IMR-90 (cell line): Measurements from ENCODE around the gene PNPLA2. TPM values are rescaled to one million over a fixed set of nuclear protein-coding genes. Genes with fewer than 3 reads are reported as not detected.

Experiments
- ATAC-seq: fragments of 200-7000 bp; cut with Tn5 transposase; 2 replicates; pipeline ENCODE4 v1.9.1; 2020; ENCODE audit warnings: low read depth, mild to moderate bottlenecking, moderate library complexity
- BruUV-seq: library from RNA; stranded (reverse); fragments of 400-500 nt; replicated peaks from 2 replicates; lab custom pipeline; 2021; lab: Mats Ljungman, UMichigan
- CTCF ChIA-PET: fragments of 300-600 bp; formaldehyde crosslinking; extraction: SDS; loops from one replicate; lab custom pipeline; 2021; ENCODE audit warnings: antibody characterized with exemption; lab: Yijun Ruan, JAX
- POLR2A ChIA-PET: fragments of 300-600 bp; sonication (Branson Sonifier 250); formaldehyde crosslinking; loops from one replicate; lab custom pipeline; 2022; ENCODE audit warnings: antibody characterized with exemption; ENCODE audit not compliant: unreplicated experiment; lab: Charles Lee
- DNase-seq: peaks from one replicate; pipeline ENCODE4 v3.0.0; 2013
- H2AFZ ChIP-seq: replicated peaks from 2 replicates; pipeline ENCODE3; 2013; ENCODE audit warnings: low read length, mild to moderate bottlenecking; ENCODE audit not compliant: poor library complexity
- H2AK5ac ChIP-seq: 2 replicates; pipeline ENCODE4 v1.6.1; 2013; ENCODE audit warnings: low read depth, low read length, inconsistent platforms
- H2AK9ac ChIP-seq: replicated peaks from 2 replicates; pipeline ENCODE3; 2013; ENCODE audit warnings: mild to moderate bottlenecking, low read depth, low read length, moderate library complexity; ENCODE audit not compliant: poor library complexity
- H2BK120ac ChIP-seq: 2 replicates; pipeline ENCODE4 v1.6.1; 2013; ENCODE audit warnings: low read depth, low read length, inconsistent platforms
- H2BK15ac ChIP-seq: 3 replicates; pipeline ENCODE4 v1.6.1; 2013; ENCODE audit warnings: low read depth, low read length, inconsistent platforms
- H2BK20ac ChIP-seq: 2 replicates; pipeline ENCODE4 v1.6.1; 2013; ENCODE audit warnings: low read depth, mild to moderate bottlenecking, inconsistent platforms, low read length, moderate library complexity
- H2BK5ac ChIP-seq: 2 replicates; pipeline ENCODE4 v1.6.1; 2013; ENCODE audit warnings: mild to moderate bottlenecking, low read depth, low read length, inconsistent platforms; ENCODE audit not compliant: poor library complexity, severe bottlenecking
- H3K14ac ChIP-seq: replicated peaks from 2 replicates; pipeline ENCODE4 v1.6.1; 2013; ENCODE audit warnings: low read depth, low read length, inconsistent platforms
- H3K18ac ChIP-seq: 2 replicates; pipeline ENCODE4 v1.6.1; 2013; ENCODE audit warnings: low read depth, low read length, control low read depth
- H3K23ac ChIP-seq: 2 replicates; pipeline ENCODE4 v1.6.1; 2013; ENCODE audit warnings: low read depth, low read length, inconsistent platforms
- H3K27ac ChIP-seq: 2 replicates; pipeline ENCODE4 v1.5.1; 2013; ENCODE audit warnings: mild to moderate bottlenecking, control low read depth, low read length; ENCODE audit not compliant: insufficient read depth
- H3K27me3 ChIP-seq: 2 replicates; pipeline ENCODE4 v1.6.1; 2013; ENCODE audit warnings: low read length; ENCODE audit not compliant: control insufficient read depth, insufficient read depth
- H3K36me3 ChIP-seq: 2 replicates; pipeline ENCODE4 v1.6.1; 2013; ENCODE audit warnings: low read length, mixed read lengths; ENCODE audit not compliant: control insufficient read depth, insufficient read depth
- H3K4ac ChIP-seq: 2 replicates; pipeline ENCODE4 v1.6.1; 2013; ENCODE audit warnings: low read depth, low read length, inconsistent platforms
- H3K4me1 ChIP-seq: 2 replicates; pipeline ENCODE4 v1.6.1; 2013; ENCODE audit warnings: low read length, mixed read lengths; ENCODE audit not compliant: control insufficient read depth, insufficient read depth
- H3K4me2 ChIP-seq: 2 replicates; pipeline ENCODE4 v1.6.1; 2013; ENCODE audit warnings: low read depth, mild to moderate bottlenecking, control low read depth, low read length, moderate library complexity
- H3K4me3 ChIP-seq: 2 replicates; pipeline ENCODE4 v1.5.1; 2013; ENCODE audit warnings: low read depth, mild to moderate bottlenecking, control low read depth, low read length, moderate library complexity; ENCODE audit not compliant: insufficient read depth
- H3K56ac ChIP-seq: 2 replicates; pipeline ENCODE4 v1.6.1; 2013; ENCODE audit warnings: low read length, inconsistent platforms; ENCODE audit not compliant: insufficient read depth; ENCODE audit errors: extremely low read depth
- H3K79me1 ChIP-seq, 2 experiments: 2 replicates each; pipeline ENCODE4 v1.6.1; 2013; ENCODE audit warnings: low read length in 2 of 2, inconsistent platforms in 1 of 2, low read depth in 1 of 2
- H3K9ac ChIP-seq: 2 replicates; pipeline ENCODE4 v1.6.1; 2013; ENCODE audit warnings: low read depth, low read length, control low read depth
- H3K9me1 ChIP-seq: 2 replicates; pipeline ENCODE4 v1.6.1; 2013; ENCODE audit warnings: low read length, inconsistent platforms; ENCODE audit not compliant: insufficient read depth
- H3K9me3 ChIP-seq: 2 replicates; pipeline ENCODE4 v1.6.1; 2013; ENCODE audit warnings: low read length; ENCODE audit not compliant: control insufficient read depth, insufficient read depth
- H4K20me1 ChIP-seq: 2 replicates; pipeline ENCODE4 v1.6.1; 2013; ENCODE audit warnings: low read length, inconsistent platforms; ENCODE audit not compliant: insufficient read depth
- H4K5ac ChIP-seq: 2 replicates; pipeline ENCODE4 v1.6.1; 2013; ENCODE audit warnings: mild to moderate bottlenecking, low read depth, low read length, control low read depth
- H4K8ac ChIP-seq, 2 experiments: 2 replicates each; pipeline ENCODE4 v1.6.1; 2013; ENCODE audit warnings: low read depth in 2 of 2, low read length in 2 of 2, control low read depth in 1 of 2, inconsistent platforms in 1 of 2
- H4K91ac ChIP-seq: 2 replicates; pipeline ENCODE4 v1.6.1; 2013; ENCODE audit warnings: low read depth, low read length, inconsistent platforms; ENCODE audit not compliant: insufficient read depth
- CHD1 ChIP-seq: IDR thresholded peaks from 2 replicates; pipeline ENCODE4 v1.6.1; 2012; ENCODE audit warnings: low read depth, low read length, improper control_type of control experiment
- MAZ ChIP-seq: IDR thresholded peaks from 2 replicates; pipeline ENCODE4 v1.6.1; 2012; ENCODE audit warnings: low read depth, mild to moderate bottlenecking, low read length, improper control_type of control experiment, moderate library complexity, borderline replicate concordance
- WGBS, 2 experiments: methylation state at CpG; one replicate each; pipeline versions ENCODE4 v1.1.5 to v1.1.7; 2013; ENCODE audit warnings: missing lambda C conversion rate in 2 of 2; ENCODE audit not compliant: insufficient read length in 1 of 2; ENCODE audit errors: extremely low coverage in 2 of 2; 5-methylcytosine and 5-hydroxymethylcytosine counted together
- dilution Hi-C: fragments of 300-500 bp; cut with HindIII; formaldehyde crosslinking; loops from one replicate; pipeline ENCODE4 v1.14.3; 2018; ENCODE audit warnings: low sequenced_read_pairs; ENCODE audit not compliant: unreplicated experiment
- in situ Hi-C: fragments of 300-500 bp; cut with MboI; formaldehyde crosslinking; loops from 3 replicates; pipeline ENCODE4 v1.14.3; 2019; ENCODE audit warnings: low sequenced_read_pairs, inconsistent platforms, mixed read lengths
- intact Hi-C: fragments of 100-400 bp; cut with micrococcal nuclease; formaldehyde crosslinking; loops from 2 replicates; pipeline ENCODE4 v1.10.0; 2022
- polyA plus RNA-seq, 3 experiments: library from polyadenylated mRNA; depleted of rRNA; stranded (reverse); fragments of >200 nt; gene quantifications; 2 replicates each; pipeline ENCODE4 v1.2.3, GENCODE V29; 2012; ENCODE audit warnings: low replicate concordance in 1 of 3
- total RNA-seq: library from RNA; depleted of rRNA; stranded (reverse); fragments of >200 nt; gene quantifications from 2 replicates; pipeline ENCODE4 v1.2.3, GENCODE V29; 2012
- TF ChIP-seq, protein P1 (sequence below): fragments of 150-350 bp; IDR thresholded peaks from 2 replicates; pipeline ENCODE4 v1.6.1; 2016; ENCODE audit warnings: low read depth, mild to moderate bottlenecking, low read length, moderate library complexity, borderline replicate concordance
- TF ChIP-seq, protein P2 (sequence below): fragments of 150-350 bp; IDR thresholded peaks from 2 replicates; pipeline ENCODE4 v1.6.1; 2017; ENCODE audit warnings: mild to moderate bottlenecking, antibody characterized with exemption, low read length, low read depth

PNPLA2 gene
- total and polyA plus RNA-seq, 2 of the 4 experiments (the other 2 are of a cell fraction): 7.0 to 94.3 TPM

DNA sequence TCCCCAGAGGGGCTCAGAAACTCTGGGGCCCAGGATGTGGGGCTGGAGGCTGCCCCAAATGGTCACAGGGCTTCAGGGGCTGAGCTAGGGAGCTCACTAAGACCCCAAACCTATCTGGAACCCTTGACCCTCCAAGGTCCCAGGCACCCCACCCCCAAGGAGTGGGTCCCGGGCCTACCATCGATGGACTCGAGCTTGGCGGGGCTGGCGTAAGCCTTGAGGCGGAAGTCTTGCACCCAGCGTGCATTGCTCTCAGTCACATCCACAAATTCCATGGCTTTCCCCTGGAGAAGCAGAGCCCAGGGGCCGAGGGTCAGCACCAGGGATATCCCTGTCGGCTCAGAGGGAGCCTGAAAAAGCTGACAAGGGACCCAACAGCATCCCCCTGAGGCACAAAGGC, 44.9 kb upstream of the PNPLA2 start:
- Histone ChIP-seq H2BK5ac (no peak overlapping the region), H3K56ac (no peak overlapping the region), H3K23ac (no peak overlapping the region), H4K20me1 (peaks cover 67% of the 10 kb centered on the region), H3K18ac (no peak overlapping the region), H2BK15ac (no peak overlapping the region), H3K27ac (no peak overlapping the region), H2AK9ac (peak overlapping the region; percentile 5), H3K9me3 (no peaks in the 10 kb centered on the region), H3K14ac (no peak overlapping the region), H3K27me3 (no peaks in the 10 kb centered on the region), H3K4me2 (no peak overlapping the region), H3K9ac (no peak overlapping the region), H2AFZ (no peak overlapping the region), H2BK120ac (no peak overlapping the region), H3K36me3 (peaks cover 39% of the 10 kb centered on the region), H3K9me1 (peaks cover 11% of the 10 kb centered on the region; the same call in 1 of the 2 replicates), H2AK5ac (no peak overlapping the region), H3K79me1 (peaks cover 11 to 68% of the 10 kb centered on the region in 2 experiments), H4K91ac (no peak overlapping the region), H2BK20ac (no peak overlapping the region), H3K4me1 (peaks cover 13% of the 10 kb centered on the region), H4K5ac (no peak overlapping the region), H3K4me3 (no peak overlapping the region), H3K4ac (no peak overlapping the region), H4K8ac (no peak overlapping the region; a peak in 1 of 4 replicates)
- dilution Hi-C loops (no loop called here), intact Hi-C loops (no loop called here), in situ Hi-C loops (no loop called here)
- ChIA-PET POLR2A (no interaction called here), CTCF (no interaction called here)
- no TSS peak for BruUV-seq
- TF ChIP-seq, protein P1, sequence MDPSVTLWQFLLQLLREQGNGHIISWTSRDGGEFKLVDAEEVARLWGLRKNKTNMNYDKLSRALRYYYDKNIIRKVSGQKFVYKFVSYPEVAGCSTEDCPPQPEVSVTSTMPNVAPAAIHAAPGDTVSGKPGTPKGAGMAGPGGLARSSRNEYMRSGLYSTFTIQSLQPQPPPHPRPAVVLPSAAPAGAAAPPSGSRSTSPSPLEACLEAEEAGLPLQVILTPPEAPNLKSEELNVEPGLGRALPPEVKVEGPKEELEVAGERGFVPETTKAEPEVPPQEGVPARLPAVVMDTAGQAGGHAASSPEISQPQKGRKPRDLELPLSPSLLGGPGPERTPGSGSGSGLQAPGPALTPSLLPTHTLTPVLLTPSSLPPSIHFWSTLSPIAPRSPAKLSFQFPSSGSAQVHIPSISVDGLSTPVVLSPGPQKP: no peak
- TF ChIP-seq, protein P2, sequence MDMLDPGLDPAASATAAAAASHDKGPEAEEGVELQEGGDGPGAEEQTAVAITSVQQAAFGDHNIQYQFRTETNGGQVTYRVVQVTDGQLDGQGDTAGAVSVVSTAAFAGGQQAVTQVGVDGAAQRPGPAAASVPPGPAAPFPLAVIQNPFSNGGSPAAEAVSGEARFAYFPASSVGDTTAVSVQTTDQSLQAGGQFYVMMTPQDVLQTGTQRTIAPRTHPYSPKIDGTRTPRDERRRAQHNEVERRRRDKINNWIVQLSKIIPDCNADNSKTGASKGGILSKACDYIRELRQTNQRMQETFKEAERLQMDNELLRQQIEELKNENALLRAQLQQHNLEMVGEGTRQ: no peak
- TF ChIP-seq MAZ (no peak), CHD1 (no peak)
- 78% methylated on average over 3 of the region's 9 CpGs; no CpG with 5 or more reads in 1 of the 2 experiments for WGBS, 2 experiments
- ATAC-seq (no peak), DNase-seq (no peak)
